ENCODE data around the gene KCNN3.

KCNN3 gene

DNA sequence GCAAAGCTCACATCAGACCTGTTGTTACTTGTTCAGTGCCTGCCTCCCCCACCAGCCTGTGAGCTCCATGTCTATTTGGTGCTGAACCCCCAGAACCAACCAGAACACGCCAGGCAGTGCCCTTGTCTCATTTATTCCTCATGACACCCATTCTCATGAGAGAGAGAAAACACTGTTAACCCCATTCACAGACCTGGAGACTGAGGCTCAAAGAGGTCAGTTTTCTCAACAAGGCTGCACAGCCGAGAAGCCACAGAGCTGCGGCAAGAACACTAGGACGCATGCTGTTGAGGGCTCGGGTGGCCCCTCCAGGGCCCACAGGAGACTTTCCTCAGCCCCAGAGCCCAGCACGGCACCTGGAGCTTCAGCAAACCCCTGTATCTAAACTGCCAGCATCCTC, 13.1 kb downstream of the KCNN3 start:
- no peak for TF ChIP-seq SIN3A (IDR thresholded peaks at IDR 0.05; ENCODE audit: borderline replicate concordance, insufficient read depth, low read length)
- TF ChIP-seq TAF1 (IDR thresholded peaks at IDR 0.05; ENCODE audit: borderline replicate concordance, insufficient read depth, low read length): no peak
- no peak for TF ChIP-seq FOXP2 (optimal IDR thresholded peaks at IDR 0.05; ENCODE audit: borderline replicate concordance, extremely low read depth, extremely low read length, insufficient read depth)
- TF ChIP-seq, protein P1, sequence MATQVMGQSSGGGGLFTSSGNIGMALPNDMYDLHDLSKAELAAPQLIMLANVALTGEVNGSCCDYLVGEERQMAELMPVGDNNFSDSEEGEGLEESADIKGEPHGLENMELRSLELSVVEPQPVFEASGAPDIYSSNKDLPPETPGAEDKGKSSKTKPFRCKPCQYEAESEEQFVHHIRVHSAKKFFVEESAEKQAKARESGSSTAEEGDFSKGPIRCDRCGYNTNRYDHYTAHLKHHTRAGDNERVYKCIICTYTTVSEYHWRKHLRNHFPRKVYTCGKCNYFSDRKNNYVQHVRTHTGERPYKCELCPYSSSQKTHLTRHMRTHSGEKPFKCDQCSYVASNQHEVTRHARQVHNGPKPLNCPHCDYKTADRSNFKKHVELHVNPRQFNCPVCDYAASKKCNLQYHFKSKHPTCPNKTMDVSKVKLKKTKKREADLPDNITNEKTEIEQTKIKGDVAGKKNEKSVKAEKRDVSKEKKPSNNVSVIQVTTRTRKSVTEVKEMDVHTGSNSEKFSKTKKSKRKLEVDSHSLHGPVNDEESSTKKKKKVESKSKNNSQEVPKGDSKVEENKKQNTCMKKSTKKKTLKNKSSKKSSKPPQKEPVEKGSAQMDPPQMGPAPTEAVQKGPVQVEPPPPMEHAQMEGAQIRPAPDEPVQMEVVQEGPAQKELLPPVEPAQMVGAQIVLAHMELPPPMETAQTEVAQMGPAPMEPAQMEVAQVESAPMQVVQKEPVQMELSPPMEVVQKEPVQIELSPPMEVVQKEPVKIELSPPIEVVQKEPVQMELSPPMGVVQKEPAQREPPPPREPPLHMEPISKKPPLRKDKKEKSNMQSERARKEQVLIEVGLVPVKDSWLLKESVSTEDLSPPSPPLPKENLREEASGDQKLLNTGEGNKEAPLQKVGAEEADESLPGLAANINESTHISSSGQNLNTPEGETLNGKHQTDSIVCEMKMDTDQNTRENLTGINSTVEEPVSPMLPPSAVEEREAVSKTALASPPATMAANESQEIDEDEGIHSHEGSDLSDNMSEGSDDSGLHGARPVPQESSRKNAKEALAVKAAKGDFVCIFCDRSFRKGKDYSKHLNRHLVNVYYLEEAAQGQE (IDR thresholded peaks at IDR 0.05; ENCODE audit: insufficient read depth in 1 of 2, low read depth in 2 of 2, low read length in 2 of 2): no peak
- TF ChIP-seq POLR2AphosphoS5 (IDR thresholded peaks at IDR 0.05; ENCODE audit: low read depth, low read length): no peak

DNA sequence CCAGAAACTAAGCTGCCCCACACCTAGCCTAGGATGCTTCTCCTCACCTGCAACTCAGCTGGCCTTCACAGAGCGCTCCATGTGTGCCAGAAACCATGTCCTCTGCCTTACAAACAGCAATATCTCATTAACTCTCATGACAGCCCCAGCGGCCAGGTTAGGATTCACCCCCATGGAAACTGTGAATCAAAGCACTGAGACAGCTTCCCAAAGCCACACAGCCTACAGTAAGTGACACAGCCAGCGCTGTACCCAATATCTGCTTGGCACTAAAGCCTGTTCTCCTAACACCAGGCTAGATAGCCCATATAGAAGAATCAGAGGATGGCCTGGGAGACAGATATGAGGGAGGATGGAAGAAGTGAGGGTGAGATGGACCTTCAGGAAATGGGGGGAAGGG, 13.5 kb downstream of the KCNN3 start:
- TF ChIP-seq SIN3A (IDR thresholded peaks at IDR 0.05; ENCODE audit: borderline replicate concordance, insufficient read depth, low read length) (no peak), TAF1 (IDR thresholded peaks at IDR 0.05; ENCODE audit: borderline replicate concordance, insufficient read depth, low read length) (no peak), FOXP2 (optimal IDR thresholded peaks at IDR 0.05; ENCODE audit: borderline replicate concordance, extremely low read depth, extremely low read length, insufficient read depth) (no peak), POLR2AphosphoS5 (IDR thresholded peaks at IDR 0.05; ENCODE audit: low read depth, low read length) (no peak)
- TF ChIP-seq, protein P1 (IDR thresholded peaks at IDR 0.05; ENCODE audit: insufficient read depth in 1 of 2, low read depth in 2 of 2, low read length in 2 of 2): no peak

DNA sequence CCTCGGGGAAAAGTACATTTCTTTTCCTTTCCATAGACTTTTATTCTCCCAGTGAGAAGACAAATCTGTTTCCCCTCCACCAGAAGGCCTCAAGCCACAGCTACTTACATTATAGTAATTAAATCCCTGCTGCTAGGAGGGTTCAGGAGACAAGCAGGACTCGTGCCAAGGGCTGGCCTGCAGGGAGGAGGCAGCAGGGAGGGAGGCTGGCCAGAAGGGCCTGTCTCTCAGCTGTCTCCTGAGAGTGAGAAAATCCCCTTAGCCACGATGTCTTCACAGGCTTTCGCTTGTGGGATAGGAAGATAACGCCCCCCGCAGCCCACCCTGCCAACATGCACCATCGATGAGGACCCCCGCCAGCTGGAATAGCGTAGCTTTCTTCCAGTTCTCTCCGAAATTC, 14.0 kb downstream of the KCNN3 start:
- TF ChIP-seq TAF1 (IDR thresholded peaks at IDR 0.05; ENCODE audit: borderline replicate concordance, insufficient read depth, low read length) (no peak), SIN3A (IDR thresholded peaks at IDR 0.05; ENCODE audit: borderline replicate concordance, insufficient read depth, low read length) (no peak), POLR2AphosphoS5 (IDR thresholded peaks at IDR 0.05; ENCODE audit: low read depth, low read length) (no peak), FOXP2 (optimal IDR thresholded peaks at IDR 0.05; ENCODE audit: borderline replicate concordance, extremely low read depth, extremely low read length, insufficient read depth) (no peak)
- TF ChIP-seq, protein P1 (IDR thresholded peaks at IDR 0.05; ENCODE audit: insufficient read depth in 1 of 2, low read depth in 2 of 2, low read length in 2 of 2): no peak

DNA sequence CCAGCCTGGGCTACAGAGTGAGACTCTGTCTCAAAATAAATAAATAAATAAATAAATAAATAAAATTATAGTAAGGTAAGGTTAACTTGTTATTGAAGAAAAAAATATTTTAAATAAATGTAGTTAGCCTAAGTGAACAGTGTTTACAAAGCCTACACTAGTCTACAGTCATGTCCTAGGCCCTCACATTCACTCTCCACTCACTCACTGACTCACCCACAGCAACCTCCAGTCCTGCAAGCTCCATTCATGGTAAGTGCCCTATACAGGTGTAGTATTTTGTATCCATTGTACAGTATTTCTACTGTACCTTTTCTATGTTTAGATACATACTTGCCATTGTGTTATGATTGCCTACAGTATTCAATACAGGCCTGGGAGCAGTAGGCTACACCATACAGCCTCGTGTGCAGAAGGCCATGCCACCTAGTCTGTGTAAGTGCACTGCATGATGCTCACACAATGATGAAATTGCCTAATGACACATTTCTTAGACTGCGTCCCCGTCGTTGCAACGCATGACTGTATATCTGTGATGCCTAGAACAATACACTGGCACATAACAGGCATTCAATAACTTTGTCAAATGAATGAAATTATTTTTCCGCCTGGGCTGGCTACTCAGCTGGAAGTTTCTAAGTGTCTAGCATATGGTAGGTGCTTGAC, 14.8 kb downstream of the KCNN3 start:
- TF ChIP-seq TAF1 (IDR thresholded peaks at IDR 0.05; ENCODE audit: borderline replicate concordance, insufficient read depth, low read length) (no peak), SIN3A (IDR thresholded peaks at IDR 0.05; ENCODE audit: borderline replicate concordance, insufficient read depth, low read length) (no peak), FOXP2 (optimal IDR thresholded peaks at IDR 0.05; ENCODE audit: borderline replicate concordance, extremely low read depth, extremely low read length, insufficient read depth) (no peak), POLR2AphosphoS5 (IDR thresholded peaks at IDR 0.05; ENCODE audit: low read depth, low read length) (no peak)
- TF ChIP-seq, protein P1 (IDR thresholded peaks at IDR 0.05; ENCODE audit: insufficient read depth in 1 of 2, low read depth in 2 of 2, low read length in 2 of 2): no peak

All from PFSK-1 (cell line).